GM18526 (cell line): ENCODE results near the gene INPP5D.

ENCODE experiments used
- POLR2A ChIP-seq: IDR thresholded peaks from 3 replicates; pipeline ENCODE4 v1.6.1; 2011; ENCODE audit not compliant: insufficient read length; ENCODE audit errors: extremely low read depth

INPP5D gene

GRCh38 chr2:233242231-233242927 lies 182.2 kb downstream of the INPP5D start:
- no peak for TF ChIP-seq POLR2A

- no peak for TF ChIP-seq POLR2A
These were observed 183.2 kb downstream of the INPP5D start for GRCh38 chr2:233243348-233243747.

GRCh38 chr2:233244818-233245217 lies 184.7 kb downstream of the INPP5D start:
- TF ChIP-seq POLR2A = no peak

- no peak for TF ChIP-seq POLR2A
These were observed 185.3 kb downstream of the INPP5D start for GRCh38 chr2:233245406-233245805.

GRCh38 chr2:233247116-233247515 lies 187.0 kb downstream of the INPP5D start:
- TF ChIP-seq POLR2A = no peak

- TF ChIP-seq POLR2A = no peak
These were observed 187.6 kb downstream of the INPP5D start for GRCh38 chr2:233247744-233248143.

- TF ChIP-seq POLR2A = no peak
These were observed 188.9 kb downstream of the INPP5D start for GRCh38 chr2:233248999-233249398.

GRCh38 chr2:233250568-233250967 lies 190.4 kb downstream of the INPP5D start:
- no peak for TF ChIP-seq POLR2A

GRCh38 chr2:233250985-233251305 lies 190.8 kb downstream of the INPP5D start:
- no peak for TF ChIP-seq POLR2A

- TF ChIP-seq POLR2A = peak; percentile 90
These were observed 191.4 kb downstream of the INPP5D start, which contains the start of gene ATG16L1 for GRCh38 chr2:233251306-233252116. Gene ATG16L1 (plus strand): TSS chr2:233251673. CDS start chr2:233251828, 155 bp downstream.

GRCh38 chr2:233252227-233252626 lies 192.1 kb downstream of the INPP5D start:
- TF ChIP-seq POLR2A = no peak

- no peak for TF ChIP-seq POLR2A
These were observed 195.0 kb downstream of the INPP5D start for GRCh38 chr2:233255151-233255550.

GRCh38 chr2:233256048-233256447 lies 195.9 kb downstream of the INPP5D start:
- TF ChIP-seq POLR2A = no peak
